K562 (cell line): ENCODE results near the gene ARAP1. TPM values are rescaled to one million over a fixed set of nuclear protein-coding genes. Genes with fewer than 3 reads are reported as not detected.

ENCODE experiments used
- ATAC-seq: fragments of 200-7000 bp; cut with Tn5 transposase; 3 replicates; pipeline ENCODE4 v1.9.1; 2020; ENCODE audit warnings: moderate library complexity
- BruUV-seq: library from RNA; stranded (reverse); fragments of 400-500 nt; replicated peaks from 2 replicates; lab custom pipeline; 2021; lab: Mats Ljungman, UMichigan
- CTCF ChIA-PET: fragments of 300-600 bp; formaldehyde crosslinking; extraction: SDS; loops from one replicate; lab custom pipeline; 2021; ENCODE audit warnings: low intra/inter-chr PET ratio; lab: Yijun Ruan, JAX
- POLR2A ChIA-PET: fragments of 300-600, 350-650 bp; sonication (Branson Sonifier 250); formaldehyde crosslinking; extraction: SDS; loops from one replicate; lab custom pipeline; 2021; ENCODE audit warnings: antibody characterized with exemption, inconsistent platforms; lab: Yijun Ruan, JAX
- DNase-seq, 4 experiments: peaks; one replicate each; pipeline versions ENCODE4 v3.0.0 to v3.0.0-alpha.2; 2011 to 2018; ENCODE audit warnings: low spot score in 3 of 4, mixed read lengths in 3 of 4; ENCODE audit errors: extremely low read depth in 1 of 4
- FAIRE-seq: peaks from 2 replicates; lab custom pipeline; 2011; peaks lifted over from hg19 to GRCh38; lab: Jason Lieb, UNC
- H2AFZ ChIP-seq: 2 replicates; pipeline ENCODE4 v1.6.0; 2011; ENCODE audit warnings: low read depth, low read length, control low read depth, inconsistent platforms
- H3K27ac ChIP-seq: fragments of 200-600 bp; 3 replicates; pipeline ENCODE4 v1.8.0; 2011; ENCODE audit warnings: low read depth, mild to moderate bottlenecking, control low read depth, inconsistent platforms, low read length, moderate library complexity, mixed read lengths; ENCODE audit errors: extremely low read depth
- H3K27me3 ChIP-seq, 2 experiments: fragments of 300-600 bp in 1 of 2; 2 replicates in 1 of 2; 3 replicates in 1 of 2; pipeline versions ENCODE4 v1.6.0 to v1.8.0; 2011; ENCODE audit warnings: inconsistent platforms in 2 of 2, low read length in 2 of 2, mild to moderate bottlenecking in 1 of 2, mixed read lengths in 1 of 2, moderate library complexity in 1 of 2; ENCODE audit not compliant: control insufficient read depth in 2 of 2, insufficient read depth in 2 of 2
- H3K36me3 ChIP-seq: fragments of 300-600 bp; 3 replicates; pipeline ENCODE4 v1.8.0; 2011; ENCODE audit warnings: mild to moderate bottlenecking, low read length, inconsistent platforms; ENCODE audit not compliant: control insufficient read depth, insufficient read depth
- H3K4me1 ChIP-seq, 2 experiments: fragments of 200-600 bp in 1 of 2; replicated peaks in 1 of 2; 2 replicates in 1 of 2; 3 replicates in 1 of 2; pipeline versions ENCODE4 v1.5.1 to v1.8.0; 2011; ENCODE audit warnings: inconsistent platforms in 2 of 2, low read length in 2 of 2, mild to moderate bottlenecking in 1 of 2, mixed read lengths in 1 of 2, moderate library complexity in 1 of 2; ENCODE audit not compliant: control insufficient read depth in 2 of 2, insufficient read depth in 2 of 2
- H3K4me2 ChIP-seq: 2 replicates; pipeline ENCODE4 v1.6.1; 2011; ENCODE audit warnings: low read length, control low read depth, inconsistent platforms, mixed read lengths; ENCODE audit not compliant: insufficient read depth
- H3K4me3 ChIP-seq: fragments of 200-600 bp; sonication (generic), shearing (Covaris generic); 2 replicates; pipeline ENCODE4 v1.5.1; 2016; ENCODE audit warnings: control low read depth, inconsistent platforms
- H3K79me2 ChIP-seq: fragments of 200-600 bp; 3 replicates; pipeline ENCODE4 v1.8.0; 2011; ENCODE audit warnings: low read length, inconsistent platforms; ENCODE audit not compliant: control insufficient read depth, insufficient read depth
- H3K9ac ChIP-seq, 2 experiments: 2 replicates each; pipeline versions ENCODE4 v1.6.0 to v1.6.1; 2011; ENCODE audit warnings: low read depth in 2 of 2, low read length in 2 of 2, control low read depth in 1 of 2, inconsistent platforms in 1 of 2, mild to moderate bottlenecking in 1 of 2, mixed read lengths in 1 of 2; ENCODE audit not compliant: insufficient read depth in 1 of 2
- H3K9me1 ChIP-seq: one replicate; pipeline ENCODE4 v1.6.0; 2011; ENCODE audit warnings: inconsistent platforms, mild to moderate bottlenecking, low read length, moderate library complexity; ENCODE audit not compliant: control insufficient read depth, insufficient read depth
- H3K9me3 ChIP-seq: replicated peaks from 2 replicates; pipeline ENCODE4 v1.5.1; 2011; ENCODE audit warnings: low read depth, low read length, inconsistent platforms; ENCODE audit not compliant: control insufficient read depth, insufficient read depth
- H4K20me1 ChIP-seq: replicated peaks from 2 replicates; pipeline ENCODE4 v1.6.1; 2011; ENCODE audit warnings: low read length, inconsistent platforms, mixed read lengths; ENCODE audit not compliant: control insufficient read depth, insufficient read depth
- CBFA2T2 ChIP-seq: fragments of 450-650 bp; conservative IDR thresholded peaks from 2 replicates; pipeline ENCODE4 v1.6.1; 2017; ENCODE audit warnings: mild to moderate bottlenecking
- CBFA2T3 ChIP-seq: fragments of 450-650 bp; IDR thresholded peaks from 2 replicates; pipeline ENCODE4 v1.6.1; 2017
- EZH2 ChIP-seq: IDR thresholded peaks from 2 replicates; pipeline ENCODE4 v1.6.1; 2012; ENCODE audit warnings: low read depth, mild to moderate bottlenecking, inconsistent platforms, low read length, borderline replicate concordance
- RBFOX2 ChIP-seq: fragments of 200-400 bp; formaldehyde crosslinking; IDR thresholded peaks from 2 replicates; pipeline ENCODE4 v1.6.1; 2017; ENCODE audit warnings: low read depth, mild to moderate bottlenecking, low read length, moderate library complexity
- SIN3B ChIP-seq: fragments of 450-650 bp; IDR thresholded peaks from 2 replicates; pipeline ENCODE4 v1.6.1; 2017; ENCODE audit warnings: low read depth, mild to moderate bottlenecking, moderate library complexity
- ZNF311 ChIP-seq: fragments of 250-450 bp; sonication (Bioruptor Pico); IDR thresholded peaks from 2 replicates; pipeline ENCODE4 v1.4.0; 2020; ENCODE audit warnings: mild to moderate bottlenecking, moderate library complexity
- whole genome bisulfite sequencing: fragments of 100-300 bp; shearing (Covaris generic); methylation state at CpG from one replicate; pipeline ENCODE4 v1.1.6; 2016; ENCODE audit warnings: low coverage, mixed read lengths; ENCODE audit not compliant: insufficient coverage; ENCODE audit errors: missing lambda C conversion rate; 5-methylcytosine and 5-hydroxymethylcytosine counted together
- in situ Hi-C: fragments of 300-500 bp; cut with MboI; formaldehyde crosslinking; loops from 4 replicates; pipeline ENCODE4 v1.15.0; 2018; ENCODE audit warnings: inconsistent platforms, mixed read lengths
- intact Hi-C: fragments of 100-400 bp; cut with micrococcal nuclease; formaldehyde crosslinking; loops from 2 replicates; pipeline ENCODE4 v1.14.2; 2022
- polyA plus RNA-seq, 8 experiments: library from polyadenylated mRNA; depleted of rRNA in 4 of 8; stranded (reverse) in 5 of 8; unstranded in 3 of 8; fragments of >200 nt; fragmentation: Nextera tagmentation in 2 of 8; fragmentation: Illumina TruSeq in 1 of 8; extraction: Ambion mirVana in 2 of 8; extraction: Trizol in 1 of 8; gene quantifications; 2 replicates each; pipeline versions ENCODE4 v1.2.1 to v1.2.3, GENCODE V29; 2011 to 2014; ENCODE audit warnings: inconsistent platforms in 1 of 8, missing spikeins in 1 of 8
- total RNA-seq, 7 experiments: library from RNA; depleted of rRNA in 6 of 7; stranded (reverse); fragments of >200 nt in 6 of 7; fragmentation: Illumina TruSeq in 2 of 7; extraction: Trizol in 2 of 7; gene quantifications; 2 replicates each; pipeline versions ENCODE4 v1.2.1 to v1.2.3, GENCODE V29; 2011 to 2021; ENCODE audit warnings: low replicate concordance in 1 of 7

Gene ARAP1
- total and polyA plus RNA-seq, 9 of the 15 experiments (the other 6 are each of a cell fraction or from before 2014, with no cell fraction given): 0.23 to 67.0 (median 24.6) TPM

GRCh38 chr11:72743321-72744221 lies 8.6 kb downstream of the ARAP1 start:
- DNase-seq: no peak
- Histone ChIP-seq H3K4me3 (no peak overlapping the region), H3K9me3 (no peaks in the 10 kb centered on the region), H3K4me1 (peaks cover 71 to 85% of the 10 kb centered on the region in 2 experiments), H3K9ac (peak overlapping the region in 1 of 2 experiments; percentile 63; a peak in 2 of 4 replicates), H3K36me3 (peaks cover 20% of the 10 kb centered on the region; the same call in 2 of the 3 replicates), H2AFZ (no peak overlapping the region), H3K4me2 (no peak overlapping the region; the same call in 1 of the 2 replicates), H3K27me3 (no peaks in the 10 kb centered on the region), H3K79me2 (peaks cover 92% of the 10 kb centered on the region), H3K27ac (peak overlapping the region; percentile 65; the same call in 2 of the 3 replicates), H3K9me1 (peaks cover 21% of the 10 kb centered on the region), H4K20me1 (peaks cover 12% of the 10 kb centered on the region)
- intact Hi-C loops: loop anchor here (5.0 kb wide), 1 partner anchor 34 kb away; no protein-coding TSS in a partner anchor
- 80% methylated on average over 6 of the region's 6 CpGs for WGBS
- TF ChIP-seq CBFA2T2 (peak; percentile 14; the same call in 1 of the 2 replicates), RBFOX2 (0 out of 2 replicates have a peak, but pooled peaks have one; percentile 16), CBFA2T3 (peak; percentile 48), SIN3B (no peak), EZH2 (no peak), ZNF311 (CRISPR knock-in tag) (no peak)
- no peak for FAIRE-seq
- no TSS peak for BruUV-seq
- no peak for ATAC-seq
- in situ Hi-C loops: no loop called here
- ChIA-PET POLR2A (interaction anchor here (0.5 to 1.2 kb wide), 4 partner anchors 35 to 804 kb away, joined by 3 read pairs; no protein-coding TSS in a partner anchor), CTCF (no interaction called here)
